HG03097 (cell line): ENCODE measurements around the gene PDXP.
"Not testable (repeated sequence)": the region's sequence is repeated elsewhere in the genome, so short reads cannot be mapped to it uniquely, and the experiment has no call there.

Experiments used
- ATAC-seq: cut with Tn5 transposase; IDR thresholded peaks from one replicate; pipeline ENCODE4 v1.9.1; 2021; ENCODE audit not compliant: unreplicated experiment, low FRiP score

Gene PDXP

GRCh38 chr22:37641561-37641949 is 17.0 kb upstream of the PDXP start:
- ATAC-seq = no peak

GRCh38 chr22:37643225-37643847 is 15.2 kb upstream of the PDXP start:
- ATAC-seq = peak; percentile 35

- ATAC-seq = no peak
Measured at GRCh38 chr22:37647317-37647716, 11.2 kb upstream of the PDXP start.

- ATAC-seq = no peak
Measured at GRCh38 chr22:37647928-37648327, 10.6 kb upstream of the PDXP start.

- no peak for ATAC-seq
Measured at GRCh38 chr22:37650463-37651136, 7.9 kb upstream of the PDXP start.

GRCh38 chr22:37654563-37655251 is 3.8 kb upstream of the PDXP start:
- no peak for ATAC-seq

- no peak for ATAC-seq
Measured at GRCh38 chr22:37655252-37655563, 3.3 kb upstream of the PDXP start.

- ATAC-seq = not testable (repeated sequence)
Measured at GRCh38 chr22:37656583-37656982, 1.9 kb upstream of the PDXP start.

- no peak for ATAC-seq
Measured at GRCh38 chr22:37657590-37658132, 862 bp upstream of the PDXP start.

GRCh38 chr22:37659066-37659896 is 758 bp downstream of the PDXP start:
- no peak for ATAC-seq

GRCh38 chr22:37659897-37660708 is 1.6 kb downstream of the PDXP start:
- ATAC-seq = no peak

- no peak for ATAC-seq
Measured at GRCh38 chr22:37660709-37661045, 2.2 kb downstream of the PDXP start.

GRCh38 chr22:37661160-37661924 is 2.8 kb downstream of the PDXP start:
- no peak for ATAC-seq

- ATAC-seq = no peak
Measured at GRCh38 chr22:37662039-37662438, 3.5 kb downstream of the PDXP start.

GRCh38 chr22:37663521-37664140 is 5.1 kb downstream of the PDXP start:
- no peak for ATAC-seq

GRCh38 chr22:37664249-37665101 is 6.0 kb downstream of the PDXP start:
- ATAC-seq = no peak

GRCh38 chr22:37665487-37665886 is 7.0 kb downstream of the PDXP start:
- ATAC-seq = no peak

- no peak for ATAC-seq
Measured at GRCh38 chr22:37669586-37669985, 11.1 kb downstream of the PDXP start.
